WTC11 (cell line): Measurements from ENCODE around the gene PRRC2B.

Experiments
- ATF1 ChIP-seq: sonication (generic); formaldehyde crosslinking; IDR thresholded peaks from 2 replicates; pipeline ENCODE4 v1.8.1; 2023; ENCODE audit warnings: mild to moderate bottlenecking, moderate library complexity, missing genetic modification reagents
- CREM ChIP-seq: sonication (generic); formaldehyde crosslinking; IDR thresholded peaks from 2 replicates; pipeline ENCODE4 v1.8.1; 2022; ENCODE audit warnings: mild to moderate bottlenecking, missing genetic modification reagents, moderate library complexity
- CTCF ChIP-seq: fragments of 200-600 bp; IDR thresholded peaks from 2 replicates; pipeline ENCODE4 v1.8.0; 2022; ENCODE audit warnings: antibody characterized with exemption
- FOXJ3 ChIP-seq: sonication (generic); formaldehyde crosslinking; IDR thresholded peaks from 2 replicates; pipeline ENCODE4 v1.9.0; 2021; ENCODE audit warnings: missing genetic modification reagents, mild to moderate bottlenecking, borderline replicate concordance
- NR1H2 ChIP-seq: sonication (generic); formaldehyde crosslinking; IDR thresholded peaks from 2 replicates; pipeline ENCODE4 v1.9.0; 2021; ENCODE audit warnings: mild to moderate bottlenecking, moderate library complexity, missing genetic modification reagents

DNA sequence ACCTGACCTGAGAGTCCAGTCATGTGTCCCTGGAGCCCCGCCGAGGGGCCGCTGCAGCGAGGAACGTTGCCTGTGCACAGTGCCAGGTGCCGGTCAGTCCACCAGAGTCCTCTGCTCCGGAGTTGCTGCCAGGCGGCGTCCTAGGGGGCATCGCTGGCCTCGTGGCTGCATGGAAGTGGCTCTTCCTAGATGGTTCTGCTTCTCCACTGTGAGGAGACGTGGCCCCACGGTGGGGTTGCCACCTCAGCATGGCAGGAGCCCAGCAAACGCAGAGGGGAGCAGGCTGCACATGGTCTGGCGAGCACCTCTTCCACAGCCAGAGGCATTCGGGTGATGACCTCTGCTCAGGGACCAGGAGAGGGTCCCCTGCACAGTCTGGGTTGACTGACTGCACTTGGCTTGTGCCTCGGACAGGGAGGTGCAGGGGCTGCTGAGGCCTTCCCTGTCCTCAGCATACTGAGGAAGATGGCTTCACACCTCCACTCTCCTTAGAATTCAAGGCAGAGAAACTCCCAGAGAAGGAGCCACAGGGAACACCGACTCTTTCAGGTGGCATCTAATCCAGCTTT lies 83.0 kb downstream of the PRRC2B start:
- TF ChIP-seq CREM (CRISPR knock-in tag), result no peak
- TF ChIP-seq CTCF, result no peak
- no peak for TF ChIP-seq ATF1 (CRISPR knock-in tag)
- no peak for TF ChIP-seq FOXJ3
- no peak for TF ChIP-seq NR1H2 (CRISPR knock-in tag)
